ENCODE measurements around the gene ABL2.
"Not testable (repeated sequence)": the region's sequence is repeated elsewhere in the genome, so short reads cannot be mapped to it uniquely, and the experiment has no call there.

Gene ABL2

DNA sequence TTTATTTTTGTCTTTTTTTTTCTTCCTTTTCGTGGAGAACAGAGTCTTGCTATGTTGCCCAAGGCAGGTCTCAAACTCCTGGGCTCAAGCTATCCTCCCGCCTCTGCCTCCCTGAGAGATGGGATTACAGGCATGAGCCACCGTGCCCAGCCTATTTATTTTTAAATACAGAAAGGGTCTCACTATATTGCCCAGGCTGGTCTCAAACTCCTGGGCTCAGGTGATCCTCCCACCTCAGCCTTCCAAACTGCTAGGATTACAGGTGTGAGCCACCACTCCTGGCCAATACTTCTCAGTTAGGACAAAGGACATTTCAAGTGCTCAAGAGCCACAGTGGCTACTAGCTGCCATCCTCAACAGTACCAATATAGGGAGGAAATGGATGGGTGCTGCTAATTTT is 16.2 kb downstream of the ABL2 start:
- not testable (repeated sequence) for DNase-seq

DNA sequence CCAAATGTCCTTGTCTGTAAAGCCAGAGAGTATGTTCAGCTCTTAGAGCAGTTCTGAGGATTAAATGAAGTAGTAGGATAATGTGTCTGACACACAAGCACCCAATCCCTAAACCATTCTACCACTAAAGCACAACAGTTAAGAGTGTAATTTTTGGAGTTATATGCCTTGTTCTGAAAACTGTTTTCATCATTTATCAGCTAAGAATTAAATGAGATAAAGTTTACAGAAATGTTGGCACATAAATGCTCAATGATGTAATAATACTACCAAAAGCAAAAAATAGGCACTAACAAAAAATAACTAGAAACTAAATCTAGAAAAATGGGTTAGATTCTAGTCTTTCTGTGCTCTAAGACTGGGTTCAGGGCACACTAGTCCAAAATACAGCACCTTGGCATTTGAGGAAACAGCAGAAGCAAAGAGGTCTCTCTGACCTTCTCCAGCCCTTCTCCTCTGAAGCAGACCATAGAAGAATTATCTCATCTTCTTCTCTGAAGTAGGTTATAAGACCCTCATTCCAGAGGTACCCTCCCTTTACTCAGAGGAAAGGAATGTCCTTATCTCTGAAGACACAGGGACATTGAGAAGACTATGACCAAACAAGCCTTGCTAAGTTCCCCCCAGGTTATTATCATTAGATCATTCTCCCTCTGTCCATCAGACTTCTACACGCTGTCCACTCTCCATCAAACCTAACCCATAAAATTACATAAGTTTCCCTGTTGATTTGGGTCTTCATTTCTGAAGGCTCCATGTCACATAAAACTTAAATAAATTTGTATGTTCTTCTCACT is 20.6 kb downstream of the ABL2 start:
- DNase-seq = no peak

DNA sequence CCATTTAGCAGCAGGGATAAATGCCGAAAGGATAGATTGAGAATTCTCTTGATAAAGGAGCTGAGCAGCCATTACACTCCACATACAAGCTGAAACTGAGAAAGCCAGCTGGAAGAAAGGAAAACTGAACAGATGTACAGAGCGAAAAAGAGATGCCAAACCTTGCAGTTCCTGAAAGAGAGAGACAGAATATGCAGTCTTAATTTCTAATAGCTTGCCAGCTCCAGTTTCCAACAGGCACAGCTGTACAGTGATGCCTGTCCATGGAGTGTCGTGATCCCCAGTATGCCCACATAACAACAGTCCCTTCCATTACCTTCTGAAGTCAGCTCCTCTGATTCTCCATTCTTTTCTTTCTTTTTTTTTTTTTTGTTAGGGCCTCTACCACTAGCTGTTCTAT is 22.7 kb downstream of the ABL2 start:
- no peak for DNase-seq

DNA sequence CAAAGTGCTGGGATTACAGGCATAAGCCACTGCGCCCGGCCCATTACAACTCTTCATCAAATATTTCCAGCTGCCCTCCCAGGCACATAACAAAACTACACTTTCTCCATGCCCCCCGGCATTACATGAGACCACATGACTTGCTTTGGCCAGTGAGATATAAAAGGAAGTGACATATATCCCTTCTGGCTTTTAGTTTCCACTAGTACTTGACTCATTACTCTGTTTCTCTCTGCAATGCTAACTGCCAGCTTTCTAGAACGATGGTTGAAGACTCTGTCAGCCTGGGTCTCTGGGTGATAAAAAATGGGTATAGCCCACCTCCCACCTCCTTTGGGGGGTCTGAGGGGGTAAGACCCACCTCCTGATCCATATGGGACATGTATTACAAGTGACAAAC is 24.2 kb downstream of the ABL2 start:
- DNase-seq = no peak

DNA sequence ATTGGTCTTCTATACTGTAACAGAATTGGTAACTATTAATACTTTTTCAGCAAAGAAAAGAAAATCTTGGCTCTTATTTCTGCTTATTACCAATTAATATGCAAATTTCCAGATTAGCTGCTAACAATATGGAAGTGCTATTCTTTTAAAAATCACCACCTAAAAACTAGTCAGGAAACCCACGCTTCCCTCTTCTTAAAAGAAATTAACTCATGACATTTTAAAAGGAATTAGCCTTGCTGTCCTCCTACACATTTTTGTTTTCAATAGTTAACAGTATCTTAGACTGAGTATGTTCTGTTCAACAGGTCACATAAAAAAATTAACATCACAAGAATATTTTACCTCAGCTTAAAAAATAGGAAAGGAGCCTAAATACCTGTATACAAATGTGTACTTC is 27.3 kb downstream of the ABL2 start:
- DNase-seq = no peak

DNA sequence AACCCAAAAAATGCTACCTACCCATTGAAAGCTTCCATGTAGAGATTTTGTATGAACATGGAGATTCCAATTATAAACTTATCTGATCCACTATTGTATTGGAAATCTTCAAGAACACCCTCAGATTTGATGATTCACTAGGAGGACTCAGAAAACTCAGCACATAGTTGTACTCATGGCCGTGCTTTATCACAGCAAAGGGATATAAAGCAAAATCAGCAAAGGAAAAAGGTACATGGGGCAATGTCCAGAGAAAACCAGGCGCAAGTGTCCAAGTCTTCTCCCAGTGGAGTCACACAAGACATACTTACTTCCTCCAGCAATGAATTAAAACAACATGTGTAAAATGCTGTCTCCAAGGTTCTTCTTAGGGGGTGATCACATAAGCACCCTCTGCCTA is 28.9 kb downstream of the ABL2 start:
- no peak for DNase-seq

DNA sequence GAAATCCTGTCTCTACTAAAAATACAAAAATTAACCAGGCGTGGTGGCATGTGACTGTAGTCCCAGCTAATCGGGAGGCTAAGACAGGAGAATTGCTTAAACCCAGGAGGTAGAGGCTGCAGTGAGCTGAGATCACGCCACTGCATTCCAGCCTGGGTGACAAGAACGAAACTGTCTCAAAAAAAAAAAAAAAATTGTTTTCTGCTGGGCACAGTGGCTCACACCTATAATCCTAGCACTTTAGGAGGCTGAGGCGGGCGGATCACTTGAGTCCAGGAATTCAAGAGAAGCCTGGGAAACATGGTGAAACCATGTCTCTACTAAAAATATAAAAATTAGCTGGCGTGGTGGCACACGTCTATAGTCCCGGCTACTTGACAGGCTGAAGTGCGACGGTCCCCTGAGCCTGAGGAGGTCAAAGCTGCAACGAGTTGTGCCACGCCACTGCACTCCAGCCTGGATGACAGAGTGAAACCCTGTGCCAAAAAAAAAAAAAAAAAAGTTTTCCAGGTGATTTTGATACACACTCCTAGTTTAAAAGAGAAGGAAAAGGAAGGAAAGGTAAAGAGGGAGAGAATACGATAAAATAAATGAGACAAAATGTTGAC is 31.7 kb downstream of the ABL2 start:
- DNase-seq = no peak

DNA sequence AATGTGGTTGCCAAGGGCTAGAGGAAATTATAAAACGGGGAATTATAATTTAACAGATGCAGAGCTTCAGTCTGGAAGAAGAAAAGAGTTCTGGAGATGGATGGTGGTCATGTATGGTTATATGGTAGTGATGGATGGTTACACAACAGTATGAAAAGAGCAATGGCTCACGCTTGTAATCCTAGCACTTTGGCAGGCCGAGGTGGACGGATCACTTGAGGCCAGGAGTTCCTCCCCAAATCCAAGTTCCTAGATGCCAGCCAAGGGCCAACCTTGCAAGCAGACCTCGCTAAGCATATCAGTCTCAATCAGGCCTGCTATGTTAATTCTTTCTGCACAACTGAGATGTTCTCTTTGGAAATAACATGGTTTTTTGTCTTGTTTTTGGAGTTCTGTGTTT is 33.6 kb downstream of the ABL2 start:
- not testable (repeated sequence) for DNase-seq

DNA sequence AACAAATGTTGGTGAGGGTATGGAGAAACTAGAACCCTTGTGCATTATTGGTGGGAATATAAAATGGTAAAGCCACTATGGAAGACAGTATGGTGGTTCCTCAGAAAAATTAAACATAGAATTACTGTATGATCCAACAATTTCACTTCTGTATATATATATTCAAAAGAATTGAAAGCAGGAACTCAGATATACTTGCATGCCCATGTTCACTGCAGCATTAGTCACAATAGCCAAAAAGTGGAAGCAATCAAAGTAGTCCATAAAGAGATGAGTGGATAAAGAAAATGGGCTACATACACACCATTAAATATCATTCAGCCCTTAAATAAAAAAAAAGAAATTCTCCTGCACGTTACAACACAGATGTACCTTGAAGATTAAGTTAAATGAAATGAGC is 34.1 kb downstream of the ABL2 start:
- no peak for DNase-seq

DNA sequence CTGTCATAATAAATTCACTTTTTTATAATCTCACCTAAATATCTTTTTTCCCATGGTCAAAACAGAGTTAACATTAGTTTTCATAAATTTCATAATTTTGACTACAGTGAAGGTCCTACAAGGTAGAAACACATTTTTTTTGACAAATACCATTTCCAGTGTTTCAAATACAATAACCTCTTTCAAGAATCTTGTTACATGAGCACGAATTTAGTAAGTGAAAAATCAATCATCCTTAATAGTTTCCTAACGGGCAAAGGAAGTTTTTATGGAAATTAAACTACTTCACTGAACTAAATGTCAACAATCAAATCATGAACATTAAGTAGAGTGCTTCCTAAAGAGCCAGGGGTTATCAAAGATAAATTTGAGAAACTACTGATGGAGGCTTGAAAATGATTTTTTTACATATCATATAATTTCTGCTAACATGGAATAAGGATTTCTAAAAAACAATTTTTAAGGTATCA is 35.4 kb downstream of the ABL2 start:
- no peak for DNase-seq

DNA sequence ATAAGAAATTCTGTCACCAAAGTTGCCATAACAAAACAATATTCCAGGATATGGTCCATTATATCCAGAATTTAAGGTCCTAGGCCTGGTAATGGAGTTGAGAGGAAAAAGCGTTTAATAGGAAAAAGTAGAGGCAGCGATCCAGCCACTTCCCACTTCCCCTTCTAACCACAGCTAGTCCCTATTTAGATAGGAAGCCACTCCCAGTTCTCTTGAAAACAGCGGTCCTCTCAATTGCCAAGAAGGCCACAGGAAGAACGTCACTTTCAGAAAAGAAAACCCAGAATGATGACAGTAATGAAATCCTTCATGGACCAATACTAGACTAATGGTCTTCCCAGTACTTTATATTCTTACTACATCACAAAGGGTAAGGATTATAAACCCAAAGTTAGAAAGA is 38.6 kb downstream of the ABL2 start:
- DNase-seq = no peak

DNA sequence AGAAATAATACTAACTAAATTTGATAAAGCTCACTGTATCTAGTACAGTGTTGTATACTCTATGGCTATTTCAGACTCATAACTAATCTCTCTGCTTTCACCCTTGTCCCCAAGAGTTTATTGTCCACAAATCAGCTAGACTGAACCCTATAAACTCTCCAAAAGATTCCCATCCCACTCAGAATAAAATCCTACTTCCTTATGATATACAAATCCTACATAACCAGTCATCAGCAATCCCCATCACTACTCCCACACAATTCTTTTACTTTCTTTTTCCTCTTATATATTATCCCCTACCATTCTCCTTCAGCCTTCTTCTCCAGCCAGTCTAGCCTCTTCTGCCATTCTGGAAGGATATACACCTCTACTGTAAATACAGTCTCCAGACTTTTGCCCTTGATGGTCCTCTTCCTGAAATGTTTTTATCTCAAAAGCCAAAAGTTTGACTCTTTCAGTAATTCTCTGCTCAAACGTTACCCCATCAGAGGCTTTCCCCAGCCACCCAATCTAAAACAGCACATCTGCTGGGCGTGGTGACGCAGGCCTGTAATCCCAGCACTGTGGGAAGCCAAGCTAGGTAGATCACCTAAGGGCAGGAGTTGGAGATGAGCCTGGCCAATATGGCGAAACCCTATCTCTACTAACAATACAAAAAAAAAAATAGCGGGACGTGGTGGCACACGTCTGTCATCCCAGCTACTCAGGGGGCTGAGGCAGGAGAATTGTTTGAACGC is 41.6 kb downstream of the ABL2 start:
- DNase-seq = no peak

DNA sequence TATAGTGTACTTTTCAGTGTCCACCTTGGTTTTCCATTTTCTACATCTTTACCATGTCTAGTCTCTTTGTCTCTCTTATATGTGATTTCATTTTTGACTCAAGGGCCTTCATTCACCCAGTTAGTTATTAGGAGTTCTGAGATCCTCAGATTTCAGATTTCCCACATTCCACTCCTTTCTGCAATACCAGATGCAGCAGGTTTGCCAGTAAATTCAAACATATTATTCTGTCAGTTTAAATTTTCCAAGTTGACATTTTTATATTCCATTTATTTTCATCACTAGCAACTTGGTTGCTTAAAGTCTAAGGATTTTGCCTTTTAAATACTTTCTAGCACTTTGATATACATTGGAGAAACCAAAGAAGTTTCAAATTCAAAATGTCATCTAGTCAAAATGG is 42.4 kb downstream of the ABL2 start:
- DNase-seq = no peak

DNA sequence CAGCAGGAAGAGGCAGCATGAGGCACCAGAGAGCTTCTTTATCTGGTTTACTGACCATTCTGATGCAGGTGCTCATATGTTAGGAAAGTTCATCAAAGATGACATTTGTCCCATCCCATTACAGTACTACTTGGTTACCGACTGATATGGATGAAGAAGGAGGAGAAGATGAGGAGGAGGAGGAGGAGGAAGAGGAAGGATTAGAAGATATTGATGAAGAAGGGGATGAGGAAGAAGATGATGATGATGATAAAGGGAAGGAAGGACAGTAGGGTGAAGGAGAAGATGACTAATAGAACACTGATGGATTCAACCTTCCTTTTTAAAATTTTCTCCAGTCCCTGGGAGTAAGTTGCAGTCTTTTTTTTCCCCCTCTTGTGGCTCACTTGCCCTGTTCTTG is 45.1 kb downstream of the ABL2 start:
- DNase-seq = no peak

DNA sequence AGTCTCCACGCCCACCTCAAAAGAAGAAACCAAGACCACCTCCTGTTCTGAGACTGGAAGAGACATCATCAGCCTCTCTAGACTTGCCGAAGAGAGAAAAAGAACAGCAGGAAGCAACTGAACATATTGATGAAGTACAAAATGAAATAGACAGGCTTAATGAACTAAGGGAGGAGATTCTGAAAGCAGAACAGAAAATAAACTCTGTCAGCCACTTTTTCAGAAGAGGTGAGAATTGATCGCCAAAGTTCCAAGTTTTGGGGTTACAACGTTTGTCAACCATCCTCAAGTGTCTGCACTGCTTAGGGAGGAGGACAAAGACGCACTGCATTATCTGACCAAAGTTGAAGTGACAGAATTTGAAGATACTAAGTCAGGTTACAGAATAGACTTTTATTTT is 45.6 kb downstream of the ABL2 start:
- no peak for DNase-seq

DNA sequence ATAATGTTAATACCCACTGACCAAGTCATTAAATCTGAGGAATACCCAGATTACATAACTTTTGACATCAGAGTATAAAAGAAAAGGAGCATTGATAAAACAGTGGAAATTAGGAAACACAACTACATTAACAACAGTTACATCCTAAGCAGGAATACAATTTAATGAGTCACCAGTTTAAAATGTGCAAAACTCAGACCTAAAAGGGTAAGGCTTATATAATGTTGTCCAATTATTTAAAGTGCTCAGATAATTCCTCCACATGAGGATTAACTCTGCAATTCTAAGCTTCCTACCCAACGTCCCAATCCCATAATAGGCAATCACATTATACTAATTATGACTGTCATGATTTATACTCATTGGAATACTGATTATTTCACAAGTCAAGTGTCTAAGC is 50.5 kb downstream of the ABL2 start:
- DNase-seq = no peak

DNA sequence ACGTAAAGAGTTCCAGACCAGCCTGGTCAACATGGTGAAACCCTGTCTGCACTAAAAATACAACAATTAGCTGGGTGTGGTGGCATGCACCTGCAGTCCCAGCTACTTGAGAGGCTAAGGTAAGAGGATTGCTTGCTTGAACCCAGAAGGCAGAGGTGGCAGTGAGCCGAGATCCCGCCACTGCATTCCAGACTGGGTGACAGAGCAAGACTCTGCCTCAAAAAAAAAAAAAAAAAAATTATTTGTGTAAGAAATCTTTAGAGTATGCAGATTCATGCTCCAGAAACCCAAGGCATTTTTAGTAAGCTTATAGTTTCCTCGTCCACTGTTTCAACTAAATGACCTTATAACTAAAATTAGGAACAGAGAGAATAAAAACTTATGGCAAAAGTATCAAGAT is 51.3 kb downstream of the ABL2 start:
- DNase-seq = no peak

DNA sequence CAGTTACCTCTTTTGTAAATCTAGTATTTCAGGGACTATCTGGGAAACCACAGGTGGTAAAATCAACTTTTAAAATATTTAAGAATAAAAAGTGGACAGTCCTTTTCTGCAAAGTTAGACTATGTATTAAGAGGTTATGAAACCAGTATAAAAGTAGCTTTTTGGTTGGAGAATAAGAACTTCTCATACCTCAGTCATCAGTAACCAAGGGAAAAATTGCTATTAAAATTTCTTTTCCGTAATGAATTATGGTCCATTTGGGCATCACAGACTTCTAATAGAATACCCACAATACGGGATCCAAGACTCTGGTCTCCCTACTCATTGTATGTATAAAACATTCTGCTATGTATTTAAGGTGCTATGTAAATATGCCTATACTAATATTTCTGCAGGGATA is 51.9 kb downstream of the ABL2 start:
- no peak for DNase-seq

DNA sequence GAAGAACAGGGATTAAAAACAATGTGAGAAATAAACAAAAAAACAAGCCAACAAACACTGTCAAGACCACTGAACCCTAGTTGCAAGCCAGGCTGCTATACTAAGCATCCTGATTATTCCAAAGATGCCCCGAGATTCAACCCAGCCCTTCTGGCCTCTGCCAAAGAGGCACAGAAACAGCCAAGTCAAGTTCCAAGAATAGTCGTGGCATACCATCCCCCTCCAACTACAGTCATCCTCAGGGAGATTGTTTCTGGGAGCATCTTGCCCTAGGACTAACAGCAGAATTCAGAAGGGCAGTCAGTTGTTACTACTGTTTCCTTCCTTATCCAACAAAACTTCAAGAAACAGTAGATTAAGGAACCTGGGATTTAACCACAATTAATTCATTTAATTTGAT is 52.3 kb downstream of the ABL2 start:
- no peak for DNase-seq

DNA sequence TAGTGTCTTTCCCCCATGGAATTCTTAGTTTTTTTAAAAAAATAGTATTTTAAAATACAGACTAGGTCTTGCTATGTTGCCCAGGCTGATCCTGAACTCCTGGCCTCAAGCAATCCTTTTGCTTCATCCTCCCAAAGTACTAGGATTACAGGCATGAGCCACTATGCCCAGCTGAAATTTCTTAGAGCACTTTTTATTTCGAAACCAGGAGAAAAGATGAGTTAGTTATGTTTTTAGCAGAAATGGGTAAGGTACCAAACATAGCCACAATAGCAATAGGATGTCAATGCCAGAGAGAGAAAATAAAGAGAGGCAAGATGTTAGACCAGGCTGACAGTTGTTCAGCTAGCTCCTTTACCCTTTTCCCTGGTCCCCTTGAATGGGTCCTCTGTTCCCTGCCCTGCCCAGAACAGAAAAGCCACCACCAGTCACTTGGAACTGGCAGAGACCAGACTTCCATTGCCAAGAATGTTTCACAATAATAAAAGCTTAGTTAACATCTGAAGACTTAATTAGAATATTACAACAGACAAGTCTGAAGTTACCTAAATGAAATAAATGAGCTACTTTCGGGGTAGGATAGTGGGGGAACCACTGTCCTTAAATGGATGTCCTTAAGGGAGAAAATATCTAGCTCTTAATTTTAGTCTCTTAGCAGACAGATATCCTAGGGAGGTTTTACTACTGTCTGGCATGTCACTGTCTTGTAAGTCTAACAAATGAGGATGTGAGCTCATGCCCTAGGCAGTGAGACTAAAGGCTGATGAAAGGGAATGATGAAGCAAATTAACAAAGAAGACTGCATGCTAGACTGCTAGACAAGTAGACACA is 54.3 kb downstream of the ABL2 start:
- DNase-seq = no peak

DNA sequence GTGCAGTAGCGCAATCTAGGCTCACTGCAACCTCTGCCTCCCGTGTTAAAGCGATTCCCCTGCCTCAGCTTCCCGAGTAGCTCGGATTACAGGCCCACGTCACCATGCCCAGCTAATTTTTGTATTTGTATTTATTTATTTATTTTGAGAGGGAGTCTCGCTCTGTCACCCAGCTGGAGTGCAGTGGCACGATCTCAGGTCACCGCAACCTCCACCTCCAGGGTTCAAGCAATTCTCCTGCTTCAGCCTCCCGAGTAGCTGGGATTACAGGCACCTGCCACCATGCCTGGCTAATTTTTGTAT is 59.1 kb downstream of the ABL2 start:
- not testable (repeated sequence) for DNase-seq

DNA sequence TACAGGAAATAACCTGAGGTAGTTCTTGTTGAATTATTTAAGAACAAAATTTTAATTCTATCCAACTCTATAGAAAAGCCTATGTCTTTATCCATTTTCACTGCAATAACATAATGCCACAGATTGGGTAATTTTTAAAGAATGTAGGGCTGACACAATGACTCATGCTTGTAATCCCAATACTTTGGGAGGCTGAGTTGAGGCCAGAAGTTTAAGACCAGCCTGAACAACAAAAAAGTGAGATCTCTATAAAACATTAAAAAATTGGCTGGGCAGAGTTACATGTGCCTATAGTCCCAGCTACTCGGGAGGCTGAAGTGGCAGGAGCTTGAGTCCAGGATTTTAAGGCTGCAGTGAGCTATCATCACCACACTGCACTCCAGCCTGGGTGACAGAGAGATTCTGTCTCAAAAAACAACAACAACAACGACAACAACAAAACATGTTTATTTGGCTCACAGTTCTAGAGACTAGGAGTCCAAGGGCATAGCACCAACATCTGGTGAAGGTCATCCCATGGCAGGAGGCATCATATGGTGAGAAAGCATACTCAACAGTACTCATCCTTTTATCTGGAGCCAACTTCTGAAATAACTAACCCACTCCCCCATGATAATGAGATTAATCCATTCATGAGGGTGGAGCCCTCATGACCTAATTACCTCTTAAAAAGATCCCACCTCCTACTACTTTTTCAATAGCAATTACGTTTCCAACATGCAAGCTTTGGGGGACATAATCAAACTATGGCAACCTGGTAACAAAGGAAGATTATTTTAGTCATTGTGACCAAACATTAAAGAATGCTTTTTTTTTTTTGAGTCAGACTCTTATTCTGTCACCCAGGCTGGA is 59.6 kb downstream of the ABL2 start:
- DNase-seq = no peak

Measured in NCI-H774 (cell line).